ENCODE results near the gene DRD3. TPM values are rescaled to one million over a fixed set of nuclear protein-coding genes. Genes with fewer than 3 reads are reported as not detected.

The DRD3 gene
- total RNA-seq: not detected

DNA sequence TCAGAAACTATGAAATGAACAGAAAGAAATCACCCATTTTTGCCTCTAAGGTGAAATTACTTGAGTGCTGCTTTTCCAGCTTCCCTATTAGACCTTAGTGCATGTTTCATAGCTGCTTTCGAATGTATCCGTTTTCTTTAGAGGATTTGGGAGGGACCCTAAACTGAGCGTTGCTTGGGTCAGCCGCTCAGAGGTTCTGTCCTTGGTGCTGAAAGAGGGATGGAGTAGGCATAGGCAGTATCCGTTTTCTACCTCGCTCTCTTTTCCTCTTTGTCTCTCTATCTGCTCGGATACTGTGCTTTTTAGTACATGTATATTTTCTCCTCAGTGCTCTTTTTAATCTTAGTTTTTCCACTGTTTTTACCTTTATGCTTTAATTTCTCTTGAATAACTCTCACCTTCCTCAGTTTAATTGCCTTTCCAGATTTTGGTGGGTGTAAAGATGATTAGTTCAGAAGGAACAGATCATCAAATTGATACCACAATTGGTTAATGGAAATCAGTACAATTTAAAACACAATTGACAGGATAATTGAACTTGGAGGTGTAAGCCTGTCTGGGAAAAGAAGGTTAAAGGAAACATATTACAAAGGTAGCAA lies at the start of gene DRD3:
TSS of gene DRD3 (minus strand) at position 283 of the 599 bp plus-strand sequence. CDS start 7,060 bp downstream, outside the sequence.
- no peak for DNase-seq (ENCODE audit: low spot score)
- peak; percentile 41 for ATAC-seq

DNA sequence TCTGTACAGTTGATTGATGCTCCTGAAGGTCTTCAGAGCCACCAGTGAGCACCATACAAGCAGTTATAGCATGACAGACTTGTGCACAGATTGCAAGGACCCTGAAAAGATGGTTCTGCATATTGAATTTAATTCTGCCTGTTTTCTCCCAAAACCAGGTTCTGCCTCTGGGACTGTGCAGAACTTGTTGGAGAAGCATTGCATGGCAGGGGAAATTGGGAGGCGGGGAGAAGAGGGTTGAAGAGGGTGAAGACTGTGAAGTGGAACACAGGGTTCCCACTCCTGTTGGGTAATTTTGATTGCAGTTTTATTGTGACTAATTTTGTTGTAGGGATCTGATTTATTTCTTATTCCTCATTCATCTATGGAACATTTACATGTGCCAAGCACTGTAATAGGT lies 48.2 kb upstream of the DRD3 start:
- DNase-seq (ENCODE audit: low spot score) (no peak), ATAC-seq (no peak)

DNA sequence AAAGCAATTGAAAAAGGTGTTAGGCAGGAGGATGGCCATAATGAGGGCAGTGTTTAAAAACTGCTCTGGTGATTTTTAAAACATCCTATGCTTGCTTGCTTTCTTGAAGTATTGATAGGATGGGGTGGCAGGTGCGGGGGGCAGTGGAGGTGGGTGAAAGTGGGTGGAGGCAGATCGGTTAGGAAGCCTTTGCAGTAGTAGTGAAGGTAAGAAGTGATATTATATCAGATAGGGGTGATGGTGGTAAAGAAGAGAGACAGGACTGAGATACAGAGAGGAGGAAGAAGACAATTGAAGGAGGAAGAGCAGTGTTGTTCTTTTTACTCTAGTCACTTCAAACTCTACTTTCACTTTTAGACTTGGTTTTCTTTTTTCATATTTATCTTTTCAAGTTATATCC lies 47.5 kb upstream of the DRD3 start:
- no peak for DNase-seq (ENCODE audit: low spot score)
- no peak for ATAC-seq

DNA sequence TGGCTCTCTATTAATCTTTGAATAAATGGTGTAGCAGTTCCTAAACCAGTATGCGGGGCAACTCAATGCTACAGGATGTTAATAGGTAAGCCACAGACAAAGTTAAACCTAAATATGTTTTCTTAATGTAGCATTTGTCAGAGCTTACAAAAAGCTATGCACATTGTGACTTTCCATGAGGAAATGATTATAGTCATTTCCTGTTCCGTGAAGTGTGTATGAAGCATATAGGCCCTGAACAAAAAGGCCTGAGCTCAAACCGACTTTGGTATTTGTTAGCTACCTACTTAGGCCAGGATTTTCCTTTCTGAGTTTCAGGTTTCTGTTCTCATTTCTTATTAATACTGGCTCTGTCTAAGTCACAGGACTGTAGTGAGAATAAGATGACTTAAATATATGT lies 44.3 kb upstream of the DRD3 start:
- ATAC-seq (no peak), DNase-seq (ENCODE audit: low spot score) (no peak)

DNA sequence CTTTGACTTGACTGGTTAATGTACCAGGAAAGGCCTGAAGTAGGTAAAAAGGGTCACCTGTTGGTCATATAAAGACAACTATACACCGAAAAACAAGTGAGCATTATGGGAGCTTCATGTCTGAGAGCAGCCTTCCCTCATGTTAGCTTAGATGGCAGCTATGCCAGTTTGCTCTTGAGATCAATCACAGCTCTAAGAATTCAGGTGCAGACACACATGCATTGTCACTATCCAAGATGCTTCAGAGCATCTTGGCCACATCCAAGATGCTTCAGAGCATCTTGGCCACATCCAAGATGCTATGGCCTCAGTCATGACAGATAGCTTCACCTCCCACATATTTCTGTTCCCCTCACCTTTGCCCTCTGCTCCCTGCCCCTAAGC lies 43.0 kb upstream of the DRD3 start:
- no peak for DNase-seq (ENCODE audit: low spot score)

DNA sequence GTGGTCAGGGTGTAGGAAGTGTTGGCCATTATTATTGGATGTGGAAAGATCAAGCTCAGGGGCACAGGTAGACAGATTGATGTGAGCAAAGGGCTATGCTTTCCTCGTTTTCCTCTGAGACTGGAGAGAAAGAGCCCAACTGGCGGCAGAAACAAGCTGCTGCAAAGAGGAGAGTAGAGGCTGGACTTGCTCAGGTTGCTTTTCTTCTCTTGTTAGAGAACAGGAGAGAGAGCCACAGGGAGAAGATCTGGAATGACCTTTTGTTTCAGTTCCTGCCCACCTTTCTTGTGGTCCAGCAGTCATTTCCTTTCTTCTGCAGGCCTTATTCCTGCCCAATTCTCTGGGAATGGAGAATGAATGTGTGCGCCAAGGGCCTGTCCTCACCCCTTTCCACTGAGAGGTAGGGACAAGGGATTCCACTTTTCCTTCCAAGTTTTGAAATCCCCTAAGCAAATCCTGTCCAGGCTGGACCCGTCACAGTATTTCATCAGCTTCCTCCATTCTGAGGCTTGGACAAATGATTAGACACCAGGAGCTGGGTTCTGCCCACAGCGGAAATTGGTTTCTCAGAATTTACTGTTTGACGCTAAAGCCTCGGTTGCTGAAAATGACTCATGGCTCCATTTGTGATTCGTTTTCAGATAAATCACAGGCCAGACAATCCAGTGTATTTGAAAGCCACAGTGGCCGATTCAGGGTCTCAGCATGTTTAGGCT lies 42.5 kb upstream of the DRD3 start:
- ATAC-seq: no peak
- no peak for DNase-seq (ENCODE audit: low spot score)

More for the DNA sequence above, 43.0 kb upstream of the DRD3 start:
- ATAC-seq: no peak

DNA sequence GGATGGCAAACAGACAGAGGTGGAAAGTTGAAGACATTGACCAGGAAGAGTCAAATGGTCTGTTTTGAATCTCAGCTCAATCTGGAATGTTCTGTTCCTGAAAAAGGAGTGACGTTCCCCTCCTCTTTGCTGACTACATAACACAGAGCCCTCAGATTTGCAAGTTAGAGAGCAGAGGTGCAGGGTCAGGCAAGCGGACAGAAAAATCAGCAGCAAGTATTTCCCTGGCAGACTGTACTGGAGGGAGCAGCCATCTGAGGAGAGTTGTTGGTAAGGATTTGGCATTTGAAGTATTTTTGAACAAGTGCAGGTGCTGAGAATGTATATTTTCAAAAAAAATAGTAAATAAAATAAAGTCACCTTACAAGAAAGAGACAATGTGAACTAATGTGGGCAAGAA lies 40.9 kb upstream of the DRD3 start:
- ATAC-seq (no peak), DNase-seq (ENCODE audit: low spot score) (no peak)

DNA sequence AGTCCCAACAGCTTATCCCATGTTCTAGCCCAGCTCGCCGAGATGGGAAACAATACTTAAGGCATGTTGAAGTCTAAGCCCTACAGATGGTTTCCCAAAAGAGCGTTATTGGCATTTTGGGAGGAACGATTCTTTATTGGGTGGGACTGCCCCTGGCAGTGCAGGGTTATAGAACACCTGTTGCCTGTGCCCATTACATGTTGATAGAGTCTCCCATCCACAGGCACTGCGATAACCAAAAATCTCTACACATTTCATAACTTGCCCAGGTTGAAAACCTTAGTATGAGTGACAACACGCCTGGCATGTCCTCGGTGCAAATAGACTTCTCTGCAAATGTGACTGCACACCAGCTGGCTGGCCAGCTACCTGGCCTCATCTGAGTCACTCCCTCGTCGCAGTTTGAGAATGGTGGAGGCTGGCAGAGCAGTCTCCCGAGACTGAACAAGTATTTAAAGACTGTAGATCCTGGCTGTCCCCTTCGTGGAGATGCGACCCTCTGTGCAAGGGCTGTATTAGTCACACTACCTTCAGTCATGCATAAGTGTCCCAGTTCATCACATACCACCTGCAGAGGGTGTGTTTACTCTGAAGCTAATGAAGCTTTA lies 39.8 kb upstream of the DRD3 start:
- DNase-seq (ENCODE audit: low spot score) (no peak), ATAC-seq (no peak)

DNA sequence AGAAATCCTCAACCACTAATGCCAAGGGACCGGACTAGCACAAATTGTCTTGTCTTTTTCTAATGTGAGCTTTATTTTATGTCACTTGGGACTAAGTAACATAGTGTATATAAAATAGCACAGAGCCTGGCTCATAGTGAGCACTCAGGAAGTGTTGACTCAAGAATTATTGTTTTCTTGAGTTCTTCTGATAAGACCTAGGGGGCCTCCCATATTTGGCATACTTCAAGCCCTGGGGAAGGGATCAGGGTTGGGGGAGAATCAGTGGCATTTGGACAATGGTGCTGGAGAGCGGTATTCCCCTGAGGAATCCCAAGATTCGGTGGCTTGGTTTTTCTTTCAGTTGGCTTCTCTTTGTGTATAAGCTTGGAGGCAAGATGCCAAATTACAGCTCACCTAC lies 39.2 kb upstream of the DRD3 start:
- DNase-seq (ENCODE audit: low spot score) (no peak), ATAC-seq (no peak)

DNA sequence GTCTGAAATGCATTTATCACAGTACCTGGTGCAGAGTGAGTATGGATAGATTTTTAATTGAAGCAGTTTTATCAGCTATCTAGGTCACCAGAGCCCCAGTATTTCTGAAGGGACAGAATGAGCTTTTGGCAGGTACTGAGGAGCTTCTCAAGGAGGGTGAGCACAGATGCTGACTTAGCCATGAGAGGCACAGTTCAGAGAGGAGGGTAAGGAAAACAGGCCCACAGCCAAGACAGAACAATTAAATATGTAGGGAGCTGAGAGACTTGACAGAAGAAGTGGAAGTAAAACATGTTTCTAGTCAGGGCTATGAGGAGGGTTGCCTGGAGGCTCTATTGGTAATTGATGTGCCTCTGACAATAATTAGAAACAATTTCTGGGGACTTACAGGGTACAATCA lies 38.4 kb upstream of the DRD3 start:
- ATAC-seq (no peak), DNase-seq (ENCODE audit: low spot score) (no peak)

DNA sequence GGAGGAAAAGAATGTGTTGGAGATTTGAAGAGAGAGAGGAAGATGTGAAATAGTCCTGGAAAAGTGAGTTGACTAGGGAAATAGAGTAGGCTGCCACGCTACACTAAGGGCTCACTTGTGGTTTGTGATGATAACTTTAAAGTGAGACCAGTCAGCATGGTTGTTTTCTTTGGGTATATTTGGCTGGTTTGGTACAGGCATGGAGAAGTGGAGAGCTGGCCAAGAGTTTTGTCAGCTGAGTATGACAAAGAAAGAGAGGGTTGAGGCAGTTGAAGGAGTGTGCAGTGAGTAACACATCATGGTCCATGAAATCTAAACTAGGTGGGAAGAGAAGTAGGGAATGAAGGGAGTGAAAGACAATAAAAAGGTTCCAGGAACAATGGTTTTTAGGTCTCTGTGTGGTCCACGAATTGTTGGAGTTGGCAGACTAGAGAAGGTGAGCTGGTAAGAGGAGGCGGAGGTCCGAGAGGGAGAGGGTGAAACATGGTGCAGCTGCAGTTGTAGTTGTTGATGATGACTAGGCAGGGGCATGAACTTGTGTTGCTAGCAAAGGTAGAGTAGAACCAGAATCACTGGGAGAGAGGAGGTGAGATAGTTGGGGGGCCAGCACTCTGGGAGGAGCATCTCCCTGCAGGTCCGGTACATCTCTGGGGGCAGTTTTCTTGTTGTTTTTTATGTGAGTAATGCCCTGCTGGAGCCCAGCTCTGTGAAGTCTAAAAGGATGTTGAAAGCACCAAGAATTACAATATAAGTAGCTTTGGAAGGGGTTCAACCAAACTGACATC lies 37.5 kb upstream of the DRD3 start:
- ATAC-seq: no peak
- DNase-seq (ENCODE audit: low spot score): no peak

DNA sequence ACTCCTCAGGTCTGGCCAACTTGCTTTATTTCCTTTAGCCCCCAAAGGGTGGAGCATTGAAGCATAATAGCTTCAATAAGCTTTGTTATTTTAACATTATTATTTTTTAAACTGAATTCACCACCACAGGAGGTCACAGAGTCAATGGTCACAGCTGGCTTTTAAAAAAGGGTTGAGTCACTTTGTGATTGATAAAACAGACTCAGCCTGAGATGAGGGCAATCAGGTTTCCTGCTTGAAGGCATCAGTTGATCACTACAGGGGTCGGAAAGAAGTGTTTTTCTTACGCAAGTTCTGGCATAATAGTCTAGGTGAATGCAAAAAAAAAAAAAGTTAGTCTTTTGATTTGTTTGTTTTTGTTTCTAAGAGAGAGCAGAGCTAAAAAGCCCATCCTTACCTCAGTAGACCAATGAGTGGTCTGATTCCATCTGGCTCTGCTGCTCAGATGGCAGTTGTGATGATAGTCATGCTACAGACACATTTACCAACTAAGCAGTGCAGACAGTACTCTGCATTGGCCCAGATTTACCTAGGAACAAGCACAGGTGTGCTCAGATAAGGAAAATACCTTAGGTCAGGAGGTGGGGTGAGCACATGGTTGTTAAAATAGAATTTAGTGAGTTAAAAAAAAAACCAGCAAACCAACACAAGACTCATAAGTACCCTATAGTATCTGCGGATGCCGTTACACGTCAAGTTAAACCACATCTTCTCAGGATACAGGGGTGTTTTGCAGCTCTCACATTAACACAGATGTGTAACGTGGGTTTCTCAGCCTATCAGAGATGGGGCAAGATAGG lies 35.9 kb upstream of the DRD3 start:
- DNase-seq (ENCODE audit: low spot score): no peak
- no peak for ATAC-seq

DNA sequence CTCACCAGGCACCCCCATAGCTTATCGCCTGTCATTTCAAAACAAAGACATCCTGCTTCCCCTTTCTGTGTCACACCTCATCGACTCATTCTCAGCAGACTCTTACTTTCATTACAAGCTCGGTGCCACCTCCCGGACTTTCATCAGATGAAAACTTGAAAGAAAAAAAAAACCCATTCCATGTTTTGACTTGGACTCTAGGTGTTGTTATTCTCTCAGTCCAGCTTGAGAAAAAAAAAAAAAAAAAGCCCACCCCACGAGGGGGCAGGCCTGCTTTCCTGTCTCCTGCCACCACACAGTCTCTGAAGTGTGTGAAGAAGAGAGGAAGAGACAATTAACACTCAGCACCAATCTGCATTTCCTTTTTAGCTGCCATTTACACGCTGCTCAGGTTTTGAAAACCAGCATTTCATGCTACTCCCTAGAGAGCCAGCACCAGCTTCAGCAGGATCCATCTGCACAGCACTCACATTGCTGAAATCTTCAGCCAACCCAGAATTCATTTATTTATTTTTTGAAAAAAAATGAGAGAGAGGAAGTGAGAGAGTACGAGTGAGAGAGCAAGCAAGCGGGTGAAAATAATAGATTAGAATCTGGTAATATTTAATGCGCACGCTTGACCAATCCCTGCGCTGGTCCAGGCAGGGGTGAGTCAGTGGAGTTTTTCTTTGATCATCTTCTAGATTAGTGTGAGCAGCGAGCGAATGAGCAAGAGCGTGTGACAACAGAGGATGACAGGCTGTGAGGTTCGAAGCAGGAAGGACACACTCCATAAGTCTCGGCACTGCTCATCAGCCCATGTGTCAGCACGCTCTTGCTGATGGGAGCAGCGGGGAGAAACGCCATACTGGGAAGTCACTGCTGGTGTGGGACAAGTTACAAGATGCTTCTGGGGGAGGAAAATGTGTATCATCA lies 35.0 kb upstream of the DRD3 start:
- ATAC-seq: no peak
- no peak for DNase-seq (ENCODE audit: low spot score)

DNA sequence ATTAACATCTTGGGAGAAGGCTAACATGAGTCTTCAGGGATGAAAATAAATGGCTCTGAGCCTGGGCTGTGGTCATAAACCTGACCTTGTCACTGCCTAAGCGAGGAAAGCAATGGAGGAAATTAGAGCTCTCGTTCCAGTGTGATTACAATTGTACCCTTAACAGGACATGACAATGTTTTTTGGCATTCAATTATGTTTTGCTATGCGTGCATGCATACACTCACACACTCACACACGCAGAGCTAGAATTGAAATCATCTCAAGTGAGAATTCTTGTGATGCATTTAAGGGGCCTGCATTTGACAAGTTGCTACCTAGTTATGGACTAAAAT lies 34.4 kb upstream of the DRD3 start:
- DNase-seq (ENCODE audit: low spot score) (no peak), ATAC-seq (no peak)

DNA sequence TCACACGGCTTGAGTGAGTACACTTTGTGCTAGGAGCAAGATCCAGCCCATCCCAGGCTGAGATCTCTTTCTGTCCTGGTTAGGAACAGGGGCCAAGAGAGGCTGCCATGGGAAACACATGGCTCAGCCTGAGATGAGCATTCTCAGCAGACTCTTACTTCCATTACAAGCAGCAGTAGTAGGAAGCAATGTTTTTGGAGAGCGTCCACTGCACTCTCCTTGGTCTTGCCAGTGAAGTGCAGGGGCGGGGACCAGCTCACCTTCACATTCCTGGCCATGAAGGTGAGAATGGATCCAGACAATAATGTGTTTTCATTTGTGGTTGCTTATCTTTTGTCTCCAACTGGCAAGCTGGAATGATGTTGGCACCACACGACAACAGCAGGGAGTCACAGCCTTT lies 33.8 kb upstream of the DRD3 start:
- ATAC-seq: no peak
- DNase-seq (ENCODE audit: low spot score): no peak

DNA sequence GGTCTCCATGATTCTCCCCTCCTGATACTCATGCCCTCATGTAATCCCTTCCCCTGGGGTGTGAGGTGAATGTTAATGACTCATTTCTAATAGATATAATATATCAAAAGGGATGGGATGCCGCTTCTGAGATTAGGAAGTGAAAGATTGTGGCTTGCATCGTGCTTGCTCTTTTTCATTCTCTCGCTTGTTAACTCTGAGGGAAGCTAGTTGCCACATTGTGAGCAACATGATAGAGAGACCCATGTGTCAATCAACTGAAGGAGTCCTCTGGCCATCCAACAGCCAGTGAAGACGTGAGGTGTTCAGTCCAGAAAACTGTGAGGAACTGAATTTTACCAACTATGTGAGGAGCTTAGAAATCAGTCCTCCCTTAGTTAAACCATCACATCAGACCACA lies 28.9 kb upstream of the DRD3 start:
- ATAC-seq: no peak

DNA sequence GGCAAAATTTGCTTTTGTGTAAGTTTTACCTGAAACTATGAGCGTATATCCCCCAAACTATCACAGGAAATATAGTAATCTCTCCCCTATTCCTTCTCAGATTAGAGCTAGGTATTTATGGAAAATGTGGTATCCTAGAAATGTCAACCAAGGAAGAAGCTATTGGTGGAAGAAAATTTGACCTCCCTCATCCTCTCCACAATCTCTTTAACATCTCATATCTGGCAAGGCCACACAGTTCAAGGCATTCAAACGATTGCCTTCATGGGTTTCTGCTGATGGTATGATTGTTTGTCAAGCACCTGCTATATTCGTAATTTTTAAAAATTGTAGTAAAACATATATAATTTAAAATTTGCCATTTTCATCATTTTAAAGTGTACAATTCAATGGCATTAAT lies 27.5 kb upstream of the DRD3 start:
- DNase-seq (ENCODE audit: low spot score) (no peak), ATAC-seq (no peak)

More for the DNA sequence above, 28.9 kb upstream of the DRD3 start:
- no peak for DNase-seq (ENCODE audit: low spot score)

DNA sequence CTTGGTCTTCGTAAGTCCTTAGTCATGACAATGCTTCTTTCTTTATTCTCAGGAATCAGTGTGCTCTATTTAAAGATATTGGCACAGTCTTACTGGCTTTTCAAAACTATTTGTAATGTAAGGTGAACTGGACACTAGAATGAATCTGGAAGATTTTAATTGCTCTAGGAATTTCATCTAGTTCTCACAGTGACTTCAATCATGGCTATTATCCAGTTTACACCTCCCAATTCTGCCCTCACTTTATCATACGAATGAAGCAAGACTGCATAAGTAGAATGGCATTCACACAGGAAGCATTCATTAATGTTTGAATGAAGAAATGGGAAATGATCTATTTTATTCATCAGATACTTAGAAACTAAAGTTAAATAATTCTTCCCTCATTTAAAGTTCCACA lies 26.7 kb upstream of the DRD3 start:
- ATAC-seq (no peak), DNase-seq (ENCODE audit: low spot score) (no peak)

DNA sequence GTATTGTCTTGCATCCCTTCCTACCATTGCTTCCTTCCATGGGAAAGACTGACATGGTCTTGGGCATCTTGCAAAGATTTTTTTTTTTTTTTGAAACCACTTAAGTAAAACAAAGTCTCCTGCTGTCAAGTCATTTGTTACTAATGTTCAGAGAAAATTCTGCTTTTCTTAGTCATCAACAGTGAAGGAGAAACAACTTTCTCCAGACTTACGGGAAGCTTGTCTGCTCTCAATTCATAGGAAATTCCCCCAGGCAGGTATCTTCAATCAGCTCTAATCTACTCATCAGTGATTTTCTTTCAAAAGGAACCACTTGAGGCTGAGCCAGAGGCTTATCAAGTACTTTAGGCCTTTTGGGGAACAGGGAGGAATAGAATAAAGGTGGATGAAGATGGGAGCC lies 15.9 kb upstream of the DRD3 start:
- ATAC-seq (no peak), DNase-seq (ENCODE audit: low spot score) (no peak)

DNA sequence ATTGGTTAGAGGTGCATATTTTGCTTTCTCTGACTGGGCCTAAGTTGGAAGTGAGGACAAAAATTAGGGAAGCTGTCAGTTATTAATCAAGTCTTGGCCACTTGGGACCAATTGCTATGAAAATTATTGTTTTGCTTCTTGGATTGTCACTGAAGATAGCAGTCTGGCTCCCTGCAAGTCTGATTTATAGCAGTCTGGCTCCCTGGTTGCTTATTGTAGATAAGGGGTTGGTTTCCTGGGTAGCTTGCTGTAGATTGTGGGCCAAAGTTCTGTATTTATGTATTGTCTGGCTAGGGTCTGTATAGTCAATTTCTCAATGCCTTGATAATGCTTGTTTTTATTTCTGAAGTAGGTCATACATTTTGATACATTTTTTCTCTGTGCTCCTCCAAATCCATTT lies 13.3 kb upstream of the DRD3 start:
- ATAC-seq (no peak), DNase-seq (ENCODE audit: low spot score) (no peak)
